ENCODE results near the gene MMP21. TPM values are rescaled to one million over a fixed set of nuclear protein-coding genes. Genes with fewer than 3 reads are reported as not detected.

Gene MMP21
- total and polyA plus RNA-seq, 10 of the 15 experiments (the other 5 are each of a cell fraction or from before 2014, with no cell fraction given): 0.08 to 0.24 TPM; not detected in 8

DNA sequence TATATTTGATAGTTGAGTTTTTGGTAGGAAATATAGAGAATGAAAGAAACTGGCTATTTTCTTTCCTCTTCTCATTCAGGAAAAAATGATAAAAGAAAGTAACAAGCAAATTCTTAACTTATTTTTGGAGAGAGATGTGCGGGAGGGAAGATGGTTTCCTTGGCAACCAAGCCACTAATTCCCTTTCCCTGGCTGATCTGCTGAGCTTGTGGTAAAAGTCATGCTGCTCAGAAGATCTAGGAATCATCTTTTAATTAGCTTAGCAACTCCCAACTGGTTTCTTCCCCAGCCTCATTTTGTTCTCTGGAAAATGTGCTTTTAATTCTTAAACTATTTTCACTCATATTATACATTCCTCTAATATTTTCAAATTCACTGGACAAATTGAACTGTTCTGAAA, 35.6 kb upstream of the MMP21 start:
- DNase-seq (ENCODE audit: low read depth, low spot score) (no peak), ATAC-seq (no peak), FAIRE-seq (no peak)
- Histone ChIP-seq H3K4me1 (ENCODE audit: control insufficient read depth, insufficient read depth, low read length) (no peaks in the 10 kb centered on the region), H3K27me3 (replicated peaks in 1 of 2; ENCODE audit: control insufficient read depth in 2 of 2, insufficient read depth in 2 of 2, low read length in 1 of 2) (no peaks in the 10 kb centered on the region), H3K4me3 (no peak overlapping the region), H4K20me1 (ENCODE audit: control insufficient read depth, insufficient read depth) (no peaks in the 10 kb centered on the region), H3K36me3 (ENCODE audit: control insufficient read depth in 2 of 2, insufficient read depth in 2 of 2, low read length in 1 of 2) (peaks cover 0 to 20% of the 10 kb centered on the region in 2 experiments; a peak in 2 of 4 replicates), H3K9me3 (replicated peaks; ENCODE audit: control insufficient read depth, insufficient read depth, low read length) (no peaks in the 10 kb centered on the region), H3K9ac (ENCODE audit: control insufficient read depth, insufficient read depth, low read length) (no peak overlapping the region), H2AFZ (ENCODE audit: control insufficient read depth, low read depth, low read length) (no peak overlapping the region), H3K27ac (ENCODE audit: control insufficient read depth, insufficient read depth) (no peak overlapping the region), H3K79me2 (ENCODE audit: control insufficient read depth, insufficient read depth, low read length) (no peaks in the 10 kb centered on the region), H3K4me2 (ENCODE audit: control insufficient read depth, insufficient read depth) (no peak overlapping the region)
- intact Hi-C loops (cut with micrococcal nuclease; ENCODE audit: unreplicated experiment) (no loop called here), in situ Hi-C loops (cut with MboI) (no loop called here)
- ChIA-PET CTCF (no interaction called here), POLR2A (no interaction called here), SMC1A (ENCODE audit: uncharacterized antibody, unreplicated experiment) (interaction anchor here (1.3 kb wide), 1 partner anchor 9 kb away, joined by 4 read pairs; no protein-coding TSS in a partner anchor), RAD21 (ENCODE audit: unreplicated experiment) (no interaction called here)
- no TSS peak for BruUV-seq (replicated peaks)
- 85% methylated on average over 1 of the region's 1 CpG for WGBS (ENCODE audit: insufficient coverage, insufficient replicate concordance, low lambda C conversion rate, missing lambda C conversion rate)
- TF ChIP-seq ZSCAN29 (IDR thresholded peaks at IDR 0.05): no peak
- TF ChIP-seq, protein P1, sequence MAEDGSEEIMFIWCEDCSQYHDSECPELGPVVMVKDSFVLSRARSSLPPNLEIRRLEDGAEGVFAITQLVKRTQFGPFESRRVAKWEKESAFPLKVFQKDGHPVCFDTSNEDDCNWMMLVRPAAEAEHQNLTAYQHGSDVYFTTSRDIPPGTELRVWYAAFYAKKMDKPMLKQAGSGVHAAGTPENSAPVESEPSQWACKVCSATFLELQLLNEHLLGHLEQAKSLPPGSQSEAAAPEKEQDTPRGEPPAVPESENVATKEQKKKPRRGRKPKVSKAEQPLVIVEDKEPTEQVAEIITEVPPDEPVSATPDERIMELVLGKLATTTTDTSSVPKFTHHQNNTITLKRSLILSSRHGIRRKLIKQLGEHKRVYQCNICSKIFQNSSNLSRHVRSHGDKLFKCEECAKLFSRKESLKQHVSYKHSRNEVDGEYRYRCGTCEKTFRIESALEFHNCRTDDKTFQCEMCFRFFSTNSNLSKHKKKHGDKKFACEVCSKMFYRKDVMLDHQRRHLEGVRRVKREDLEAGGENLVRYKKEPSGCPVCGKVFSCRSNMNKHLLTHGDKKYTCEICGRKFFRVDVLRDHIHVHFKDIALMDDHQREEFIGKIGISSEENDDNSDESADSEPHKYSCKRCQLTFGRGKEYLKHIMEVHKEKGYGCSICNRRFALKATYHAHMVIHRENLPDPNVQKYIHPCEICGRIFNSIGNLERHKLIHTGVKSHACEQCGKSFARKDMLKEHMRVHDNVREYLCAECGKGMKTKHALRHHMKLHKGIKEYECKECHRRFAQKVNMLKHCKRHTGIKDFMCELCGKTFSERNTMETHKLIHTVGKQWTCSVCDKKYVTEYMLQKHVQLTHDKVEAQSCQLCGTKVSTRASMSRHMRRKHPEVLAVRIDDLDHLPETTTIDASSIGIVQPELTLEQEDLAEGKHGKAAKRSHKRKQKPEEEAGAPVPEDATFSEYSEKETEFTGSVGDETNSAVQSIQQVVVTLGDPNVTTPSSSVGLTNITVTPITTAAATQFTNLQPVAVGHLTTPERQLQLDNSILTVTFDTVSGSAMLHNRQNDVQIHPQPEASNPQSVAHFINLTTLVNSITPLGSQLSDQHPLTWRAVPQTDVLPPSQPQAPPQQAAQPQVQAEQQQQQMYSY (CRISPR knock-in tag; IDR thresholded peaks at IDR 0.05): no peak
- TF ChIP-seq MXI1 (IDR thresholded peaks at IDR 0.05; ENCODE audit: low read depth, low read length): no peak
- TF ChIP-seq FOXM1 (IDR thresholded peaks at IDR 0.05; ENCODE audit: low read depth, low read length): no peak
- no peak for TF ChIP-seq BCLAF1 (IDR thresholded peaks at IDR 0.05)
- TF ChIP-seq, protein P2, sequence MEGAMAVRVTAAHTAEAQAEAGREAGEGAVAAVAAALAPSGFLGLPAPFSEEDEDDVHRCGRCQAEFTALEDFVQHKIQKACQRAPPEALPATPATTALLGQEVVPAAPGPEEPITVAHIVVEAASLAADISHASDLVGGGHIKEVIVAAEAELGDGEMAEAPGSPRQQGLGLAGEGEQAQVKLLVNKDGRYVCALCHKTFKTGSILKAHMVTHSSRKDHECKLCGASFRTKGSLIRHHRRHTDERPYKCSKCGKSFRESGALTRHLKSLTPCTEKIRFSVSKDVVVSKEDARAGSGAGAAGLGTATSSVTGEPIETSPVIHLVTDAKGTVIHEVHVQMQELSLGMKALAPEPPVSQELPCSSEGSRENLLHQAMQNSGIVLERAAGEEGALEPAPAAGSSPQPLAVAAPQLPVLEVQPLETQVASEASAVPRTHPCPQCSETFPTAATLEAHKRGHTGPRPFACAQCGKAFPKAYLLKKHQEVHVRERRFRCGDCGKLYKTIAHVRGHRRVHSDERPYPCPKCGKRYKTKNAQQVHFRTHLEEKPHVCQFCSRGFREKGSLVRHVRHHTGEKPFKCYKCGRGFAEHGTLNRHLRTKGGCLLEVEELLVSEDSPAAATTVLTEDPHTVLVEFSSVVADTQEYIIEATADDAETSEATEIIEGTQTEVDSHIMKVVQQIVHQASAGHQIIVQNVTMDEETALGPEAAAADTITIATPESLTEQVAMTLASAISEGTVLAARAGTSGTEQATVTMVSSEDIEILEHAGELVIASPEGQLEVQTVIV (IDR thresholded peaks at IDR 0.05; ENCODE audit: borderline replicate concordance, partially characterized antibody): no peak
- TF ChIP-seq, protein P3, sequence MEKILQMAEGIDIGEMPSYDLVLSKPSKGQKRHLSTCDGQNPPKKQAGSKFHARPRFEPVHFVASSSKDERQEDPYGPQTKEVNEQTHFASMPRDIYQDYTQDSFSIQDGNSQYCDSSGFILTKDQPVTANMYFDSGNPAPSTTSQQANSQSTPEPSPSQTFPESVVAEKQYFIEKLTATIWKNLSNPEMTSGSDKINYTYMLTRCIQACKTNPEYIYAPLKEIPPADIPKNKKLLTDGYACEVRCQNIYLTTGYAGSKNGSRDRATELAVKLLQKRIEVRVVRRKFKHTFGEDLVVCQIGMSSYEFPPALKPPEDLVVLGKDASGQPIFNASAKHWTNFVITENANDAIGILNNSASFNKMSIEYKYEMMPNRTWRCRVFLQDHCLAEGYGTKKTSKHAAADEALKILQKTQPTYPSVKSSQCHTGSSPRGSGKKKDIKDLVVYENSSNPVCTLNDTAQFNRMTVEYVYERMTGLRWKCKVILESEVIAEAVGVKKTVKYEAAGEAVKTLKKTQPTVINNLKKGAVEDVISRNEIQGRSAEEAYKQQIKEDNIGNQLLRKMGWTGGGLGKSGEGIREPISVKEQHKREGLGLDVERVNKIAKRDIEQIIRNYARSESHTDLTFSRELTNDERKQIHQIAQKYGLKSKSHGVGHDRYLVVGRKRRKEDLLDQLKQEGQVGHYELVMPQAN (conservative IDR thresholded peaks at IDR 0.05): no peak
- no peak for TF ChIP-seq ASH2L (IDR thresholded peaks at IDR 0.05; ENCODE audit: borderline replicate concordance, low read depth)
- TF ChIP-seq ZNF622 (IDR thresholded peaks at IDR 0.05): no peak
